Endothelial cell of umbilical vein (primary cell): ENCODE measurements around the gene SSPN. TPM values are rescaled to one million over a fixed set of nuclear protein-coding genes. Genes with fewer than 3 reads are reported as not detected.

Experiments
- BruUV-seq: library from RNA; stranded (reverse); fragments of 400-500 nt; replicated peaks from 2 replicates; lab custom pipeline; 2021; lab: Mats Ljungman, UMichigan
- CTCF ChIA-PET: fragments of 300-600, 350-600 bp; sonication (Branson Sonifier 250); formaldehyde crosslinking; loops from one replicate; lab custom pipeline; 2021; ENCODE audit warnings: antibody characterized with exemption, inconsistent platforms; lab: Charles Lee
- POLR2A ChIA-PET: fragments of 300-600, 350-600 bp; sonication (Branson Sonifier 250); formaldehyde crosslinking; loops from one replicate; lab custom pipeline; 2021; ENCODE audit warnings: antibody characterized with exemption, inconsistent platforms; lab: Charles Lee
- DNase-seq: peaks from one replicate; pipeline ENCODE4 v3.0.0-alpha.2; 2011; ENCODE audit warnings: low read depth, low spot score
- FAIRE-seq: peaks from 2 replicates; lab custom pipeline; 2011; peaks lifted over from hg19 to GRCh38; lab: Jason Lieb, UNC
- H2AFZ ChIP-seq: 2 replicates; pipeline ENCODE4 v1.6.0; 2012; ENCODE audit warnings: low read depth, low read length, control low read depth, inconsistent platforms
- H3K27ac ChIP-seq: 2 replicates; pipeline ENCODE4 v1.5.1; 2011; ENCODE audit warnings: low read depth, mild to moderate bottlenecking, control low read depth, low read length, moderate library complexity; ENCODE audit not compliant: insufficient read depth
- H3K27me3 ChIP-seq, 2 experiments: 2 replicates each; pipeline versions ENCODE4 v1.6.0 to v1.6.1; 2011; ENCODE audit warnings: low read length in 2 of 2, mixed read lengths in 1 of 2; ENCODE audit not compliant: control insufficient read depth in 2 of 2, insufficient read depth in 2 of 2
- H3K36me3 ChIP-seq, 2 experiments: 2 replicates in 1 of 2; 3 replicates in 1 of 2; pipeline ENCODE4 v1.5.1; 2011; ENCODE audit warnings: low read length in 2 of 2, mild to moderate bottlenecking in 1 of 2, moderate library complexity in 1 of 2; ENCODE audit not compliant: control insufficient read depth in 2 of 2, insufficient read depth in 2 of 2; ENCODE audit errors: extremely low read depth in 1 of 2
- H3K4me1 ChIP-seq: 3 replicates; pipeline ENCODE4 v1.5.1; 2011; ENCODE audit warnings: mild to moderate bottlenecking, low read length; ENCODE audit not compliant: control insufficient read depth, insufficient read depth; ENCODE audit errors: extremely low read depth
- H3K4me2 ChIP-seq: 2 replicates; pipeline ENCODE4 v1.6.1; 2011; ENCODE audit warnings: low read length, control low read depth, mixed read lengths; ENCODE audit not compliant: insufficient read depth
- H3K4me3 ChIP-seq, 3 experiments: fragments of 200-600 bp in 1 of 3; sonication (generic), shearing (Covaris generic) in 1 of 3; replicated peaks in 1 of 3; 2 replicates each; pipeline ENCODE4 v1.5.1; 2011 to 2016; ENCODE audit warnings: control low read depth in 3 of 3, low read length in 3 of 3, mild to moderate bottlenecking in 2 of 3, inconsistent platforms in 1 of 3, low read depth in 1 of 3, moderate library complexity in 1 of 3; ENCODE audit not compliant: insufficient read depth in 1 of 3
- H3K79me2 ChIP-seq: 2 replicates; pipeline ENCODE4 v1.6.0; 2012; ENCODE audit warnings: low read length, inconsistent platforms; ENCODE audit not compliant: control insufficient read depth, insufficient read depth
- H3K9ac ChIP-seq: replicated peaks from 2 replicates; pipeline ENCODE3; 2011; ENCODE audit warnings: low read length, control low read depth; ENCODE audit not compliant: insufficient read depth; ENCODE audit errors: extremely low read depth
- H3K9me1 ChIP-seq: replicated peaks from 3 replicates; pipeline ENCODE4 v1.6.0; 2011; ENCODE audit warnings: mild to moderate bottlenecking, low read length; ENCODE audit not compliant: control insufficient read depth, insufficient read depth; ENCODE audit errors: extremely low read depth
- H3K9me3 ChIP-seq: replicated peaks from 2 replicates; pipeline ENCODE4 v1.5.1; 2012; ENCODE audit warnings: low read length, inconsistent platforms; ENCODE audit not compliant: control insufficient read depth, insufficient read depth
- H4K20me1 ChIP-seq: replicated peaks from 2 replicates; pipeline ENCODE3; 2011; ENCODE audit warnings: mild to moderate bottlenecking, low read length; ENCODE audit not compliant: control insufficient read depth, insufficient read depth; ENCODE audit errors: extremely low read depth
- GATA2 ChIP-seq: IDR thresholded peaks from 2 replicates; pipeline ENCODE4 v1.7.0; 2011; ENCODE audit warnings: low read depth, mild to moderate bottlenecking, moderate library complexity, mixed read lengths, low read length; ENCODE audit not compliant: insufficient read length, insufficient read depth
- JUN ChIP-seq: IDR thresholded peaks from 2 replicates; pipeline ENCODE4 v1.6.1; 2011; ENCODE audit warnings: borderline replicate concordance, low read depth; ENCODE audit not compliant: insufficient read length, insufficient read depth
- MAX ChIP-seq: IDR thresholded peaks from 2 replicates; pipeline ENCODE4 v1.6.1; 2011; ENCODE audit not compliant: insufficient read depth, insufficient read length
- MYC ChIP-seq: IDR thresholded peaks from one replicate; pipeline ENCODE4 v1.6.1; 2011; ENCODE audit warnings: mild to moderate bottlenecking, low read depth, low read length
- POLR2AphosphoS5 ChIP-seq: IDR thresholded peaks from 2 replicates; pipeline ENCODE4 v1.6.1; 2012; ENCODE audit warnings: low read depth, mild to moderate bottlenecking, control low read depth, low read length, moderate library complexity; ENCODE audit not compliant: insufficient read depth
- dilution Hi-C: fragments of 300-500 bp; cut with MboI; formaldehyde crosslinking; loops from one replicate; pipeline ENCODE4 v1.15.0; 2019; ENCODE audit warnings: low sequenced_read_pairs; ENCODE audit not compliant: extremely low pct_ligation_motif_present
- intact Hi-C: fragments of 100-400 bp; cut with micrococcal nuclease; formaldehyde crosslinking; loops from one replicate; pipeline ENCODE4 v1.10.0; 2022
- polyA plus RNA-seq, 4 experiments: library from polyadenylated mRNA; depleted of rRNA in 3 of 4; stranded (reverse) in 3 of 4; unstranded in 1 of 4; fragments of >200 nt; gene quantifications; 2 replicates each; pipeline versions ENCODE4 v1.2.1 to v1.2.3, GENCODE V29; 2011 to 2012; ENCODE audit warnings: missing spikeins in 1 of 4
- total RNA-seq: library from RNA; stranded (reverse); gene quantifications from 2 replicates; pipeline ENCODE4 v1.2.3, GENCODE V29; 2021
- TF ChIP-seq, protein P1 (sequence below), 2 donors: IDR thresholded peaks; 1 replicate in 1 of 2; 2 replicates in 1 of 2; pipeline ENCODE4 v1.5.1; 2011; ENCODE audit warnings: low read length in 2 of 2, mild to moderate bottlenecking in 2 of 2, moderate library complexity in 2 of 2, control low read depth in 1 of 2, inconsistent platforms in 1 of 2, low read depth in 1 of 2; ENCODE audit not compliant: insufficient read depth in 1 of 2; ENCODE audit errors: extremely low read depth in 1 of 2

Gene SSPN
- total and polyA plus RNA-seq, 2 donors (not counting 3 experiments of a cell fraction or from before 2014, with no cell fraction given) = 1.3 to 2.1 TPM

DNA sequence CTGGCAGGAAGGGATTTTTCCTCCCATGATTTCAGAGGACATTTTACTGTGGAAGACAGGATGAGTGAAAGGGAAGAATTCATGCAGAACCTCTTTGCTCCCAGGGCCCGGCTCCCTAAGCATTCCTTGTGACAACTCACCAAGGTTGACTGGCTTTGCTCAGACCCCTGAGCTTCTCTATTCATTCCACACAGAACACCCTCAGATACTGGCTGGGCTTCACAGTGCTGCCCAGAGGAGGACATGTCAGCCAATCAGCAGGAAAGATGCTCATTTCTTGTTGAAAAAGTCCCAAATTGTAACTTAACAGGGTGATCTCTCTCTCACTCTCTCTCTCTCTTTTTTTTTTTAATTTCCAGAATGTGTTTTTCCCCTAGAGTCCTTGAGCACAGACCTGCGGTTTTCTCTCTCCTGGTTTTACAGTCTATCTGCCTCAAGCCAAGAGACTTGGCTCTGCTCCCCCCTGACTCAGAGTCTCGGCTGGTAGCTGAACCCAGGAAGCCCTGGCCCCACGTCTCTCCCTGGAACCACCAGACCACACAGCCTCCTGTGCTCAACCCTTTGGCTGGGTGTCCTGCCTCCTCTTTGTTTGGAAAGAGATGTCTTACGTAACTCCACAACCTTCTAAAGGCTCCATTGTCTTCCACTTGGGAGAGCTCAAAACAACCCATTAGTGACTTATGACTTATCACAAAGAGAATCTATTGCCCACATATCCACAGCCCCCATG lies 43.9 kb downstream of the SSPN start:
- BruUV-seq = no TSS peak
- no peaks in the 10 kb centered on the region for H3K79me2 ChIP-seq
- dilution Hi-C loops (no loop called here), intact Hi-C loops (no loop called here)
- ChIA-PET POLR2A (no interaction called here), CTCF (no interaction called here)
- no peak overlapping the region for H2AFZ ChIP-seq
- no peaks in the 10 kb centered on the region for H3K4me1 ChIP-seq
- no peaks in the 10 kb centered on the region for H4K20me1 ChIP-seq
- H3K27me3 ChIP-seq = peaks cover 8 to 15% of the 10 kb centered on the region in 2 experiments
- H3K4me3 ChIP-seq = no peak overlapping the region
- FAIRE-seq (no peak), DNase-seq (no peak)
- H3K9me1 ChIP-seq = no peaks in the 10 kb centered on the region
- TF ChIP-seq POLR2AphosphoS5 (no peak), MYC (no peak), JUN (no peak), MAX (no peak), GATA2 (no peak)
- TF ChIP-seq, protein P1, sequence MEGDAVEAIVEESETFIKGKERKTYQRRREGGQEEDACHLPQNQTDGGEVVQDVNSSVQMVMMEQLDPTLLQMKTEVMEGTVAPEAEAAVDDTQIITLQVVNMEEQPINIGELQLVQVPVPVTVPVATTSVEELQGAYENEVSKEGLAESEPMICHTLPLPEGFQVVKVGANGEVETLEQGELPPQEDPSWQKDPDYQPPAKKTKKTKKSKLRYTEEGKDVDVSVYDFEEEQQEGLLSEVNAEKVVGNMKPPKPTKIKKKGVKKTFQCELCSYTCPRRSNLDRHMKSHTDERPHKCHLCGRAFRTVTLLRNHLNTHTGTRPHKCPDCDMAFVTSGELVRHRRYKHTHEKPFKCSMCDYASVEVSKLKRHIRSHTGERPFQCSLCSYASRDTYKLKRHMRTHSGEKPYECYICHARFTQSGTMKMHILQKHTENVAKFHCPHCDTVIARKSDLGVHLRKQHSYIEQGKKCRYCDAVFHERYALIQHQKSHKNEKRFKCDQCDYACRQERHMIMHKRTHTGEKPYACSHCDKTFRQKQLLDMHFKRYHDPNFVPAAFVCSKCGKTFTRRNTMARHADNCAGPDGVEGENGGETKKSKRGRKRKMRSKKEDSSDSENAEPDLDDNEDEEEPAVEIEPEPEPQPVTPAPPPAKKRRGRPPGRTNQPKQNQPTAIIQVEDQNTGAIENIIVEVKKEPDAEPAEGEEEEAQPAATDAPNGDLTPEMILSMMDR (IDR thresholded peaks at IDR 0.05; ENCODE audit: extremely low read depth in 1 of 2, insufficient read depth in 1 of 2, low read depth in 1 of 2, low read length in 2 of 2) = no peak
- no peaks in the 10 kb centered on the region for H3K36me3 ChIP-seq
- no peak overlapping the region for H3K9ac ChIP-seq
- no peak overlapping the region for H3K27ac ChIP-seq
- no peaks in the 10 kb centered on the region for H3K9me3 ChIP-seq
- no peak overlapping the region for H3K4me2 ChIP-seq
